Renal pelvis (tissue), 4 donors: ENCODE measurements around the gene TMED9. TPM values are rescaled to one million over a fixed set of nuclear protein-coding genes. Genes with fewer than 3 reads are reported as not detected.
A peak's percentile ranks its signal among the peaks of the same experiment; 100 is the strongest.
"Not testable (repeated sequence)": the region's sequence is repeated elsewhere in the genome, so short reads cannot be mapped to it uniquely, and the experiment has no call there.

Experiments used
- DNase-seq: peaks from one replicate; pipeline ENCODE4 v3.0.0-alpha.2; 2013
- polyA plus RNA-seq, 3 donors: library from polyadenylated mRNA; unstranded; fragments of 120-200 nt; gene quantifications; one replicate each; pipeline ENCODE4 v1.2.1, GENCODE V29; 2013; ENCODE audit not compliant: insufficient read length in 3 of 3

Gene TMED9
- polyA plus RNA-seq, 3 donors, result 164 to 180 (median 166) TPM

DNA sequence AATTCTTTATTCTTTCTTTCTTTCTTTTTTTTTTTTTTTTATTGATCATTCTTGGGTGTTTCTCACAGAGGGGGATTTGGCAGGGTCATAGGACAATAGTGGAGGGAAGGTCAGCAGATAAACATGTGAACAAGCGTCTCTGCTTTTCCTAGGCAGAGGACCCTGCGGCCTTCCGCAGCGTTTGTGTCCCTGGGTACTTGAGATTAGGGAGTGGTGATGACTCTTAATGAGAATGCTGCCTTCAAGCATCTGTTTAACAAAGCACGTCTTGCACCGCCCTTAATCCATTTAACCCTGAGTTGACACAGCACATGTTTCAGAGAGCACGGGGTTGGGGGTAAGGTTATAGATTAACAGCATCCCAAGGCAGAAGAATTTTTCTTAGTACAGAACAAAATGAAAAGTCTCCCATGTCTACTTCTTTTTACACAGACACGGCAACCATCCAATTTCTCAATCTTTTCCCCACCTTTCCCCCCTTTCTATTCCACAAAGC, 32.5 kb upstream of the TMED9 start:
- DNase-seq, result not testable (repeated sequence)

DNA sequence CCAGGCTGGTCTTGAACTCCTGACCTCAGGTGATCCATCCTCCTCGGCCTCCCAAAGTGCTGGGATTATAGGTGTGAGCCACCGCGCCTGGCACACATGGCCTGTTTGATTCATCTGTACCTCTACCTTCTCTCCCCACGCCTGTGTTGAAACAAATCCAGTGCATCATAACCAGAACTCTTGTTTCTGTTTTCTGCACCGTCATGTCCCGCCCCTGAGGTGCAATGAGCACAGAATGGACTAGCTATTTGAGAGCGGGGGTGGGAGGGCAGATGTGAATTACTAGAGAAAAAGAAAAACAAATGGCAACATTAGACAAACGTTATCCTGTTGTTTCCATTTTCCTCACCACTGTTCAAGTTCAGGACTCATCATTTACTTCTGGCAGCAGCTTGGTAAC, 27.0 kb upstream of the TMED9 start:
- no peak for DNase-seq

DNA sequence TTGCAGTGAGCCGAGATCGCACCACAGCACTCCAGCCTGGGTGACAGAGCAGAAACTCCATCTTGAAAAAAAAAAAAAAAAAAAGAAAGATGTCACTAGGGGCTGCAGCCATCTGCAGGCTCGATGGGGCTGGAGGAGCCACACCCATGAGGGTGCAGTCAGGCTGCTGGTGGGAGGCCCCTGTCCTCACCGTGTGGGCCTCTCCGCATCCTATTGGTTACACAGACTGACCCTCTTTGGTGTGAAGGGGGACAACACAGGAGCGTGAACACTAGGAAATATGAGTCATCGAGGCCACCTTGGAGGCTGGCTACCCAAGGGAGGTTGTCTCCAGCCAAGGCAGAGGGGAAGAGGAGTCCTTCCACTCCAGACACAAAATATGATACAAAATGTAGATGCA, 23.7 kb upstream of the TMED9 start:
- DNase-seq, result no peak

DNA sequence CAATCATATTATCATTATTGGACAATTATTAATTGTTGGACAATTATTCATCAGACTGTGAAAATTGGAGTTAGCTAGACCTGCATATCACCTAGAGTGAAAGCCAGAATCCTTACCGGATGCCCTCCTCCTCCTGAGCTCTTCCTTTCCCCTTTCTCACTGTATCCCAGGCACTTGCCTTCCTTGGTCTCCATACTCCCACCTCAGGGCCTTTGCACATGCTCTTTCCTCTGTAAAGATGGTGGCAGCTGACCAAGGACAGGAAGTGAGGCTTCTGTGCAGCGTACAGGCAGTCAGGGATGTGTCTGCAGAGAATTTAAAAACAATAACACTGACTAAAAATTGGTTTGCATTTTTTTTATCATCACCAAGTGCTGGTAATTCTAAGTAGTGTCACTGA, 22.1 kb upstream of the TMED9 start:
- DNase-seq, result no peak

DNA sequence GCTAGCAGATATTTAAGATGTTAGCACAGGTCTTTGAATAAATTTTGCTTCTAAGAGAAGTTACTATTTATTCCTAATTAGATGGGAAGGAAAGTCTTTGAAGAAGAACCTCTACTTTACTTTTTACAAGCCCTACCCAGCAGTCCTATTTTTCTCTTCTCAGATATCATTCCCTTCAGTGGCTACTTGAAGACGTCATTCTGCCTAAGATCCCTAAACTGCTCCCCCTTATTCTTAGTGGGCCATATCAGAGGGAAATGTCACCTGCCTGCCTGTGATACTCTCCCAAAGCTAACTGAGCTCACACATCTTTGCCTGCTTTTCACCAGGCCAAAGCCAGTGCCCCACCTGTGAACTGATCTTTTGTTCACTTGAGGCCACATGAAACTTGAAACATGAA, 16.5 kb upstream of the TMED9 start:
- no peak for DNase-seq

DNA sequence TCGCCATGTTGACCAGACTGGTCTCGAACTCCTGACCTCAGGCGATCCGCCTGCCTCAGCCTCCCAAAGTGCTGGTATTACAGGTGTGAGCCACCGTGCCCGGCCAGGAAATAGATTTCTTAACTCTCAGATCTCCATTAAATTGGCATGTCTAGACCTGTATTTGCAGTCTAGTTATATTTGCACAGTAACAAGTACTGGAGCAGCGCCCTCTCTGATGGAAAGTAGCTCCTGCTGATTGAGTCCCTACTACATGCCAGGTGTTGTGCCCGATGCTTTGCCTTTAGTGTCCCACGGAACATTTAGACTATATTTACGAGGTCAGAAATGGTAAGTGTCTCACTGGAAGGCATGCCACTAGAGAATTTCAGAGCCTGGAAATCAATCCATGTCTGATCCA, 15.8 kb upstream of the TMED9 start:
- DNase-seq, result no peak

DNA sequence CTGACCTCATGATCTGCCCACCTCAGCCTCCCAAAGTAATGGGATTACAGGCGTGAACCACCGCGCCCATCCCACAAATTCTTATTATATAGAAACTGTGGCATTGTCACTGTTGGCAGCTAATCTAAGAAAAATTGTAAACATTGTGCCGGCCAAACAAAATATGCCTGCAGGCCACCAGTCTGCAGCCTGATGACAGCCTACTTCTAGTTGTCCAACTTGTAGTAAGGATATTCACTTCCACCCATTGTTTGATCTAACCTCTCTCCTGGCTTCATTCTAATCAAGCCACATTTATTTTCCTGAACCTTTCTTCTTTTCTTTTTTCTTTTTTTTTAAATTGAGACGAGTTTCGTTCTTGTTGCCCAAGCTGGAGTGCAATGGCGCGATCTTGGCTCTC, 13.7 kb upstream of the TMED9 start:
- DNase-seq, result no peak

DNA sequence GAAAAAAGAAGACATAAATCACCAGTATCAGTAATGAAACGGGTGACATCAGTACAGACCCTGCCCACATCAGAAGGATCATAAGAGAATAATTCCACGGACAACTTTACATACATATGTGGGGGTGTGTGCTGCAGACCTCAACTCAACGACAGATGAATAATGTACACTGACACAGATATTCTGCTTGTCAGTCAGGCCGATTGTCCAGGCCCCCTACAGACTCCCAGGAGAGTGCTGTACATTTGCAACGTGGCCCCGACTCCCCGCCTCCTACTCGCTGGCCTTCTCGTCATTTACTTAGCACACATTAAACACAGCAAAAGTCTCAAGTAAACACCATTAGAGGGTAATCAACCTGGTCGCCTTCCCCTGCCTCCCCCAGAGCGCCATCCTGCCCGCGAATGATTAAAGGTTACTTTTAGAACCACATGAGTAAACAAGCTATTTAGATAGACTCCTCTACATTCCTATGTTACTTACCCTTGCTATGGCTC, 3.5 kb upstream of the TMED9 start:
- no peak for DNase-seq

DNA sequence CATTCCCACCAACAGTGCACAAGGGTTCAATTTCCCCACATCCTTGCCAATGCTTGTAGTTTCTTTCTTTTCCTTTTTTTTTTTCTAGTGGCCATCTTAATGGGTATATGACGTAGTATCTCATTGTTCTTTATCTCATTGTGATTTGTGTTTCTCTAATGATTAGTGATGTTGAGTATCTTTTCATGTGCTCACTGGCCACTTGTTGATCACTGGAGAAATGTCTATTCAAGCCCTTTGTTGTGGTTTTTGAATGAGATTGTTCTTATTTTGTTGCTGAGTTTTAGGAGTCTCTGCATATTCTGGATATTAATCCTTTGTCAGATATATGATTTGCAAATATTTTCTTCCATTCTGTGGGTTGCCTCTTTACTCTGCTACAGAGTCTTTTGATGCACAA, 1.6 kb upstream of the TMED9 start:
- DNase-seq, result no peak

DNA sequence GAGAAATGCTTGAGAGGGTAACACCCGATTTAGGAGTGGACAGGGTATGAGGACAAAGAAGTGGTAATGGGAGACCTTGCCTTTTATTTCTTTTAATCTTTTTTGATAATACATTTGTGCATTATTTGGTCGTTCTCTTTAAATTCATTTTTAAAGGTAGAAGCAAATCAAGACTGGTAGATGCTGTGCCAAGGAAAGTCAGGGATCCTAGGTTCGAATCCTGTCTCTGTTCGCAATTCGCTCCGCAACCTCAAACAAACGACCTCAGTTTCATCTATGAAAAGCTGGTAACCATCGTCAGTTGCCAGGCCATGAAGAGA, 353 bp upstream of the TMED9 start:
- no peak for DNase-seq

DNA sequence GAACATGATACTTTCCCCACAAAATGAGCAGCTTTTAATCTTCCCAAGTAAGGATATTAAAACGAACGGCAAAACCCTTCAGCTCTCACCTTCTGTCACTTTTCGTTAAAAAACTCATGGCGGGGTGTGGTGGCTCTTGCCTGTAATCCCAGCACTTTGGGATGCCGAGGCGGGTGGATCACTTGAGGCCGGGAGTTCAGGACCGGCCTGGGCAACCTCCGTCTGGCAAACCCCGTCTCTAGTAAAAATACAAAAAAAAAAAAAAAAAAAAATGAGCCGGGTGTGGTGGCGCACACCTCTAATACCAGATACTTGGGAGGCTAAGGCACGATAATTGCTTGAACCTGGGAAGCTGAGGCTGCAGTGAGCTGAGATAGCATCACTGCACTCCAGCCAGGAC, 902 bp downstream of the TMED9 start:
- no peak for DNase-seq

DNA sequence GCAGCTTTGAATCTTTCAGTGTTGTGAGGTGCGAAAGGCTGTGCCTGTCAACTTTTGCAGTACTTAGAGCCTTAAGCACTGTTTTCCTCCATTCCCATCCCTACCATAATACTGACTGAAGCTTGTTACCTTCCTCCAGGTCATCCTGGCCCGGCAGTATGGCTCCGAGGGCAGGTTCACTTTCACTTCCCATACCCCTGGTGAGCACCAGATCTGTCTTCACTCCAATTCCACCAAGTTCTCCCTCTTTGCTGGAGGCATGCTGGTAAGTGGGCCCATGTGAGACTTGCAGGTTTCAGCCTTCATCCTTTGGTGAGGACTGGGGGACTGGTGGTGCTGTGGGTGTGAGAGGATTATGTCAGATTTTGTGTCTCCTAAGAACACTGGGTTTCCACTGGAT, 1.5 kb downstream of the TMED9 start:
- DNase-seq, result no peak

DNA sequence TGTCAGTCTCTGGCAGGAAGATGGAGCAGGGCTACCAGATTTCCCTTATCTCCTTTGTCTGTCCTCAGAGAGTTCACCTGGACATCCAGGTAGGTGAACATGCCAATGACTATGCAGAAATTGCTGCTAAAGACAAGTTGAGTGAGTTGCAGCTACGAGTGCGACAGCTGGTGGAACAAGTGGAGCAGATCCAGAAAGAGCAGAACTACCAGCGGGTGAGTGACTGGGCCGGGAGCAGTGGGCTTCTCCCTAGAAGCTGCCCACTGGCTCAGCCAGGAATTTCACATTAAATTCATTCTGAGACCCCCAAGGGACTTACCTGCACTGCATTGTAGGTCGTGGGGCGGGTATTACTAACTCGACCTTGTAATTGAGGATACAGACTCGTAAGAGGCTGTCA, 2.1 kb downstream of the TMED9 start:
- DNase-seq, result no peak

DNA sequence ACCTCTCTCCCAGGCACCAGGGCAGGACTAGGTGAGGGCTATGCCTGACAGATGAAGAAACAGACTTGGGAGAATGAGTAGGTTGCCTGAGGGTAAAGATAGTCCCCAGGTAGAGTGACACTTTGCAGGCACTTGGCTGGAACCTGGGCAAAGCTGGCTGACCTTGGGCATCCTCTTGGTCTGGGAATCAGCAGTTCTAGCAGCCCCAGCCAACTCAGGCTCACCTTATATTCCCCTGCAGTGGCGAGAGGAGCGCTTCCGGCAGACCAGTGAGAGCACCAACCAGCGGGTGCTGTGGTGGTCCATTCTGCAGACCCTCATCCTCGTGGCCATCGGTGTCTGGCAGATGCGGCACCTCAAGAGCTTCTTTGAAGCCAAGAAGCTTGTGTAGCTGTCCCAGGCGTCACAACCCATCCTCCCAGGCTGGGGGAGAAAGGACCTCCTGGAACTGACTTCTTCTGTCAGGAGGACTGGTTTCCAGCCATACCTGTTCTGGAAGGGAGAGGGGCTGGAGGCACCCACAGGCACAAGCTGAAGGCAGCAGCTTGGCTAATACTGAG, 3.1 kb downstream of the TMED9 start:
- DNase-seq, result no peak

DNA sequence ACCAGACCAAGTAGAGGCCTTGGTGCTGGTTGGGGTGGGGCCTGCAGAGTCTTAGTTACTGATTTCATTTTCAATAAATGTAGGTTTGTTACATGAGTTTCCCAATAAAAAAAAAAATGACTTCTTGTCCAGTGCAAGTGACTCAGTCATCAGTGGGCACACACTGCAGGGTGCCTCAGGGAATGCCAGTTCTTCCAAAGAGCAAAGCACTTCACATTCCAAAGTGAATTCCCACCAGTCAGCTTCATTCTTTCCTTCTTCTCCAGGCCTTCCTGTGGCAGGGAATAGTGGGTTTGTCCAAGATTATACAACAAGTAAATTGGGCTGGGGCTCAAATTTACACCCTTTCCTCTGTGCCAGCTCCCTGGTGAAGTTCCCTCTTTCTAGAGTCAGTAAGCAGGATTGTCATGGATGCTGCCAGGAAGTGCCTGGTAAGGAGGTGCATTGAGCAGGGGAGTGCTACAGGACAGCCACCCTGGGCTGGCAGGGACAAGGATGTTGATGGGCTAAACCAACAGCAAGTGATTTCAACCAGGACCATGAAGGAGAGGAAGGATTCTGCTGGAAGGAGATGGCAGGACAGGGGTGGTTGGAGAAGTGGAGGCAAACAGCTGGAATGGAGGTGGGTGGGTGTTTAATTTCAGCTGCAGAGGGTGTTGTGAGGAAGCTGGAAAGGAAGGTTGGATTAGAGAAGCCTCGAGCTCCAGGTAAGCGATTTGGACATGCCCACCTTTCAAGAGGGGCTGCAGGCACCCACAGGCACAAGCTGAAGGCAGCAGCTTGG, 4.2 kb downstream of the TMED9 start:
- DNase-seq, result no peak

DNA sequence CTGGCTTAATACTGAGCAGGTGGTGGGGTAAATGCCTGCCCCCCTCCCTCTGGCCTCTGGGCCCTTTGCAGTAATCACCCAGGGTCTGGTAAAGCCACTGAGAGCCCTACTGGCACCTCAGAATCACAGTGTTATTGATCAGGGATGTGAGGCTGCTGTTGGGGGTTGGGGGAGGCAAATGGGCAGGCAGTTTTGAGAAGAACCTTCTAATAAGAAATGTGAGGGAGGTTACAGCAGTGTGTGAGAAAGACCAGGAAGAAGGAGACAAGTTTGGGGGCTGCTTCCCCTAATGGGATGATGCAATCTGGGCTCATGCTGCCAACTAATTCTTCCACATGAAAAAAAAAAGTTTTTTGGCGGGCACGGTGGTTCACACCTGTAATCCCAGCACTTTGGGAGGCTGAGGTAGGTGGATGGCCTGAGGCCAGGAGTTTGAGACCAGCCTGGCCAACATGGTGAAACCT, 4.8 kb downstream of the TMED9 start:
- DNase-seq, result no peak

DNA sequence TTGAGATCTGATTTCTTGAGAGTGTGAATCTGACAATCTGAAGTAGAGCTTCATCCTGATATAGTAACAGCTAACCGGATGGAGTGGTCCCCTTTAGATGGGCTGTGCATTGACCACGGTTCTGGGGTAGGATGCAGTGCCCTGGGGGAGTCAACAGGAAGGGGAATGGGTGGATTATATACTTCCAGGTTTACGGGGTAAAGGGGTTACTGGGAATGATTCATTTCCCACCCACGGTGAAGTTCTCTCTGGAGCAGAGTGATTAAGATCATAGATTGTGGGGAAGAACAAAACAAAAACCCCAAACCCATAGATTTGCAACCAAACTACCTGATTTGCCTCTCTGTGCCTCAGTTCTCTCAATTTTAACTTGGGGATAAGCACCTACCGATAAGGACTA, 6.5 kb downstream of the TMED9 start:
- no peak for DNase-seq

DNA sequence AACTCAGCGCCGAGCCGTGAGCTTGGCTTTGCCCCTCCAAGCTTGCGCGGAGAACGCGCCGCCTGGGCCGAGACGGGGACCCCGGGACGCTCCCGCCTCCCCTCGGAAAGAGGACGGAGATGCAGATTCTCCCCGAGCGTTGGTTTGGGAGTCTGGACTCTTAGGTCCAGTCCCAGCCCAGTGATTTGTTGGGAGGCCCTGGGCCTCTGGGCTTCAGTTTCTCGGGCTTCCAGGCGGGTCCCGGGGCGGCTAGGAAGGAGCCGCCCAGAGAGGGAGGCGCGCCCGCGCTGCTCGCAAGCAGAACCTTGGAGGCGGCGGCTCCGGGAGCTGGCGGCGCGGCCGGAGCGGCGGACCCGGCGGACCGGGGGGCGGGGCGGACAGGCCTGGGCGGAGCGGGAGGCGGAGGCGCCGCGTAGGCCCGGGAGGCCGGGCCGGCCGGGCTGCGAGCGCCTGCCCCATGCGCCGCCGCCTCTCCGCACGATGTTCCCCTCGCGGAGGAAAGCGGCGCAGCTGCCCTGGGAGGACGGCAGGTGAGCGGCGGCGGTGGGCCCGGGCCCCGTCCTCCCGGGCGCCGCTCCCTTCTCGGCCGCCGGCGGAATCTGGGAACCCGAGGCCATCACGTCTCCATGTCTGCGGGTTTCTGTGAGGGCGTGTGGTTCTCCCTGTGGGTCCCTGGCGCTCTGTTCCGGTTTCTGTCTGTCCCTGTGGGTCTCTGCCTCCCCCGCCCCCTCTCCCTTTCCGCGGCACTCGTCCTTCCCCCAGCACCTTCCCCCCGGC, 7.9 kb downstream of the TMED9 start, which contains the start of gene B4GALT7:
B4GALT7 (plus strand) TSS at position 402 of the 777 bp plus-strand sequence; CDS start at position 481, 79 bp downstream.
- DNase-seq, result peak; percentile 78

DNA sequence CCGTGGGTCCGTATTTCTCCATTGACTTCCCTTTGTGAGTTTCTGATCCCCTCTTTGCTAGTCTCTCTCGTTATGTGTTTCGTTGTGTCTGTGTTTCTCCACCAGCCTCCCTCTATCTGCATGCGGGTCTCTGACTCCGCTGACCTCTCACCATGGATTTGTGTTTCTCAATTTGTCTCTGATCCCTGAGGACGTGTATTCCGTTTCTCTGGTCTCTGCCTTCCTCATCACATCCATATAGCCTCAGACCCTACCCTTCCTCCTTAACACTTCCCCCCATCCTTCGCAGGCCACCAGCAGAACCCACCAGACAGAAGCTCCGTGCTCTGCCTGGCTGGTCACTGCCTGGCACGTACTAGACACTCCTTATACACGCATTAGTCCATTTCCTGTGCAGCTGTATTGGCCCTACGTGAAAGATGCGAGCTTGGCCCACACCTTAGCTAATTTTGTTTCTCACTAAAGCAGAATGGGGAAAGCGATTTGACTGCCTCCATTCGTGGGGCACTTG, 8.6 kb downstream of the TMED9 start:
- DNase-seq, result no peak

DNA sequence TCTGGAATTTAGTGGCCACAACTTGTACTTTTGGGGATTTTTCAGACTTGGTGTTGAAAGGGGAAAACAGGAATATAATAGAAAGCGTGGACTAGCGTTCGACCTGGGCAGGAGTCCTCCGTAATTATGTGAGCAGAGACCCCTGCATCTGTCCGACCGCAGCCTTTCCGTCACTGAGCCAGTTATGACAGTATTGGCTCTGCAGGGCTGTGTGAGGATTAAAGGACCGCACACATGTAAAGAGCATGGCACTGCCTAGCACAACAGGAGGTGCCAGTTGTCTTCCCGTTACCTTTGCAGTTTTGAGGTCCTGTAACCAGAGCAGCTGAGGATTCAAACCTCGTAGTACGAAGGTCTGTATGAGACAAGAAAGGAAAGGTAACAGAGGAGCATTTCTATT, 9.1 kb downstream of the TMED9 start:
- no peak for DNase-seq

DNA sequence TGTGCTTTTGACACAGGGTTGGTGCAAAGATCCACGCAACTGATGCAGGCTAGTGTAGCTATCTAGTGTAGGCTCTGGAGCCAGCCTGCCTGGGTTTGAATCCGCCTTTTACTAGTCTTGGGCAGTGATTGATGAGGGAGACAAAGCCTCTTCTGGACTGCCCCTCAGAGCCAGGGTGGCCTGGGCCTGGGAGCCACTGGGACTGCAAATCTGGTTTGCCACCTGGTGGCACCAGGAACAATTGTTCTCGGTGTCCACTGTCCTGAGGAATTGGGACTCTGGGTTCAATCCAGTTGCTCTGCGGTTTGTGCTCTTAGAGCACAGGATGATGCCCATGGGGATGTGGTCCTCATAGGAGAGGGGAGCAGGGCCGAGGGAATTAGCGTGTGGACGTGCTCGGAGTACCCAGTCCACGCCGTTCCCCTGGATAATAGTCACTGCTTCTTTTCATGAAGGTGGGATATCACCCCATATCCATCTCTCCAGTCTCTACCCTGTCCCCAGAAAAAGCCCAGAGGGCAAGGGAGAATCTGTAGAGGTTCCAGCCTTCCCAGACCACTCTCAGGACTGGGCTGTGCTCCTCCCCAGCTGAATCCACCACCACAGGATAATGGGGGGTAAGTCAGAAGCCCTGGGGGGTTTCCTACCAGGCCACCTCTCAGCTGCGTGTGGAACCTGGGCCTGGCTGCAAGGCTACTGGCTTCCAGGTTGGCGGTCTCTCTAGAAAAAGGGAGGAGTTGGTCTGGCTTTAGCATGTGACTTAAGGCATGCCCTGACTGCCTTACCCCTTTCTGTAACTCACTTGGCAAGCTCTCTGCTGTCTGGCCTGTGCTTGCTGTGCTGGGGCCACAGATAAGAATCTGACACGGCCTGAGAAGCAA, 9.8 kb downstream of the TMED9 start:
- no peak for DNase-seq

DNA sequence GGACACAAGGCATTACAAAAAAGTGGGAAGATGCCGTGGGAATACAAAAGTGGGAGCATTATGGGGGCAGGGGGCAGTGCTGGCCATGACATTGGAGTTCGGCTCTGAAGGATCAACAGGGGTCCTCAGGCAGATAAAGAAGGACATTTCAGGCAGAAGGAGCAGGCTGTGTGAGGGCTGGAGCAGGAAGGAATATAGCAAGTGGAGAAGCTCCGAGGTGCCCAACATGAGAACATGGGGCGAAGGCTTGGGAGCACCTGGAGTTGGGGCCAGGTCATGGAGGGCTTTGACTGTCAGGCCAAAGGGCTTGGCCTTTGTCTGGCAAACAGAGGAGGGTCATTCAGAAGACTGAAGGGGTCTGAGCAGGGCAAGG, 10.4 kb downstream of the TMED9 start:
- no peak for DNase-seq
